ENCODE results near the gene RNF150.

The RNF150 gene

DNA sequence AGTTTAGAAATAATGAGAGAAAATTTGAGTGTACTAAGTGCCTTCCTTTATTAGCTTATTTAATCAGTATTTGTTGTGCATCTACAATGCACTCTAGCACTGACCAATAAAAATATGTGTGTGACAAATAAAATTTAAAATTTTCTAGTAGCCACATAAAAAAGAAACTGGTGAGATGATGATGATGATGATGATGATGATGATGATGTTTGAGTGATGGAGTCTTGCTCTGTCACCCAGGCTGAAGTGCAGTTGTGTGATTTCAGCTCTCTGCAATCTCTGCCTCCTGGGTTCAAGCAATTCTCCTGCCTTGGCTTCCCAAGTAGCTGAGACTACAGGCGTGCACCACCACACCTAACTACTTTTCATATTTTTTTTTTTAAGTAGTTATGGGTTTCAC is 110.2 kb downstream of the RNF150 start:
- no peak for DNase-seq (ENCODE audit: low read depth)

DNA sequence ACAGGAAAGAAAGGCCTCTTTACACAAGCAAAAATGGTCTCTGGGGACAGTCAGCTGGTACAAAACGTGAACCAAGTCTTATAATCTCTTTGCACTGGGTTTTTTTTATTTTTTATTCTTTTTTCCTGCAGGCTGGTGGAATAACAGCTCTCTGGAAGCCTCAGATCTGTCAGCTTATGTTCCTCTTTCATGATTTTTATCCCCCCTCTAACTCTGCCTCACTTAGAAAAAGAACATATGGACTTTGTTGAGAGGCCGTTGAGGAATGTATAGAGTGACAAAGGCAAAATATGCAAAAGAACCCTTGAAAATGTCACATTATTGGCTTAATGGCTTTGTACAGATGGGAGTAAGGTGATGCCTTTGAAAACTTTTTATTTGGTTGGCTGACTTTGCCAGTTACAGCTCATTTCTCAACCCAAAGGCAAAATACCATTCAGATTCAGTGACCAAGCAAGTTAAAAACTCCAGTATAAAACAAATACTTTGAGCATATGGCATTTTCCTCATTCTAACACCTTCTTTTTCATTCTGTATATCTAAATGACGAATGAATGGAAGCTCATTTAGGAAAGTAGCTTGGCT is 111.1 kb downstream of the RNF150 start:
- no peak for DNase-seq (ENCODE audit: low read depth)

DNA sequence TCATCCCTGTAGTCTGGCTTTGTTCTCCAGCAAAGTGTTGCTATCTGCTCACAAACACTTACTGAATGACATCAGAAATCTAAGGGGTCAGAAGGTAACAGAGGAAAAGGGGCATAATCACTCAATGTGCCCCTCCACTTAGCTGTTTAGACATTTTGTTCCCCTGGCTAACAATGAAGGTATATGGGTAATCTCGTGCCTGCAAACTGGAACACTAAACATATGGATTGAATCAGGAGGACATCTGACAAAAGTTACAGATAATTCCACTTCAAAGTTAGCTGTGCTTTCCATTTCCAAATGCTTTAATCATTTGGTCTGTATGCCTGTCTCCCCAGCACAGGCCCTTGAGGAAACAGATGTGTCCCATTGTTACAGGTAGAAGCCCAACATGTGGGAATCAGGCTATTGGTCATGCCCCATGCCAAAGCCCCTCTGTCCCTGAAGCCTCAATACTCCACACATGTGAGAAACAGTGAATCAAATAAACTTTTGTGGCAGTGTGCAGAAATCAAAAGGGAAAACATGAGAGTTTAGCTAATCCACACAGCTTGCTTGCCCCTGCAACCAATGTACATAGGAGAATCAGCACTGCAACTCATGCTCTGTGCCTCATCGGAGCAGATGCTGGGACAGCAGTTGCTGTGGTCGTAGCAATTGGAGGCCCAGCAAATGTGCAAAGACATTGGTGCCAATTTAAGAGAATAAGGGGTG is 111.7 kb downstream of the RNF150 start:
- no peak for DNase-seq (ENCODE audit: low read depth)

DNA sequence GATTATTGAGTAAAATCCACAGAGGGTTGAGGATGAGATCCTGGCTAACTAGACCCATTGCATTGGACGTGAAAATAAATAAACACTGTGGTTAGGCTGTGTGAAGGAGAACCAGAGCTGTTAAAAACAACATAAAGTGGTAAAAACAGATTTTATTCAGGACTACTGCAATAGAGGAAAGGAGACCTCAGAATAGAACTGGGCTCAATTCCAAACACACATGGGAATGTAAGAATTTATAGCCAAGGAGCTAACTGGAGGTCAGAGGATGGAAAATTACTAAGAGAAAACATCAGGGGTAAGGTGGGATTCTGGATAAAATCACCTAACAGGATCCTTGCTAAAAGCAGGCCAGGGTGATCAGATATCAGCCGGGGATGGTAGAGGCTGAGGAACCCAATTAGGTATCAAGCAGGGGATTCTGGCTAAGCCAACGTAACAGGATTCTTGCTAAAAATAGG is 112.4 kb downstream of the RNF150 start:
- no peak for DNase-seq (ENCODE audit: low read depth)

DNA sequence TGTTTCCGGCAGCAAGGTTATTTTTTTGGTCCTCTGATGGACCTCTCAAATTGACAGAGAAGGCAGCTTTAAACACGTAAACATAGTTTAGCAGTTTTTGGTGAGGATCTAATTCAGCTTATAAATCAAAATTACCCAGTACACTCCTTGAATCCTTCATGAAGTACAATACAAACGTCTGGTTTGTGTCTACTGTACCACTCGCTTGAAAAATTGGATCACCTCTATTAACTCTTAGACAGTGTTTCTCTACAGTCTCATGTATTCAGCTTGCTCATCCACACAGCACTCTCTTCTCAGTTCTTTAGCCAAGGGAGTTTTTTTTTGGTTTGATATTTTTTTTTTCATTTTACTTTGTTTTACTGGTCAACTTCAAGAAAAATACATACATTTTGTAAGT is 113.5 kb downstream of the RNF150 start:
- DNase-seq (ENCODE audit: low read depth): no peak

DNA sequence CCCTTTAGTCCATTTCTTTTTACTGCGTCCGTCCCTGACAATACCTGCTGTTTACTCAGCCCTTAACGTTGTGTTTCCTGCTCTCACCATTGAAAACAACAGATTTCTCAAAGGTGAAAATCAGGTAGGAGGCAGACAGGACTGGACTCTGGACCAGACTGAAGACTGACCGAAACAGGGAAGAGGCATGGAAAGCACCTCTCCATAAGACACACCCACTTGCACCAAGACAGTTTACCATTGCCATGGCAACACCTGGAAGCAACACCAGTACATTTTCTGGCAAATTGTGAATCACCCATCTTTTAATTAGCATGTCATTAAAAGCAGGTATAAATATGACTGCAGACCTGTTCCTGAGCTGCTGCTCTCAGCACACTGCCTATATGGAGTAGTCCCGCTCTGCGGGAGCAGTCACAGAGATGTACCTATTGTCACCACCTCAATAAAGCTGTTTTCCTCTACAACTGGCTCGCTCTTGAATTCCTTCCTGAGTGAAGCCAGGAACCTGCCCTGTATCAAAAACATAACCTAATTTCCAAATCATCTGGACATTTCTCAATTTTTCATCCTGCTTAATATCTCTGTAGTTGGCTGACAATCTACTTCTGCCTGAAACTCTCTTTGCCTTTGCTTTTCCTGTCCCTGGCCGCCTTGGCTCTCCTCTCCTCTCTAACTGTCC is 117.0 kb downstream of the RNF150 start:
- DNase-seq (ENCODE audit: low read depth): no peak

DNA sequence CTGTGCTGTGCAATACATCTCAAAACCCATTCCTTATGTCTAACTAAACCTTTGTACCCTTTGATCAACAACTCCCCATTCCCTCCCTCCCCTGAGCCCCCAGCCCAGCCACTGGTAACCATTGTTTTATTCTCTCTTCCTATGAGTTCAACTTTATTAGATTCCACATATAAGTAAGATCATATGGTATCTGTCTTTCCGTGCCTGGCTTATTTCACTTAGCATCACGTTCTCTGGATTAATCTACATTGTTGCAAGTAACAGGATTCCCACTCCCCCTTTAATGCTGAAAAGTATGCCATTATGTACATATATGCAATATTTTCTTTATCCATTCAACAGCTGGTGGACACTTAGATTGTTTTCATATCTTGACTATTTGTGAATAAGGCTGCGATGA is 119.4 kb downstream of the RNF150 start:
- DNase-seq (ENCODE audit: low read depth): no peak

DNA sequence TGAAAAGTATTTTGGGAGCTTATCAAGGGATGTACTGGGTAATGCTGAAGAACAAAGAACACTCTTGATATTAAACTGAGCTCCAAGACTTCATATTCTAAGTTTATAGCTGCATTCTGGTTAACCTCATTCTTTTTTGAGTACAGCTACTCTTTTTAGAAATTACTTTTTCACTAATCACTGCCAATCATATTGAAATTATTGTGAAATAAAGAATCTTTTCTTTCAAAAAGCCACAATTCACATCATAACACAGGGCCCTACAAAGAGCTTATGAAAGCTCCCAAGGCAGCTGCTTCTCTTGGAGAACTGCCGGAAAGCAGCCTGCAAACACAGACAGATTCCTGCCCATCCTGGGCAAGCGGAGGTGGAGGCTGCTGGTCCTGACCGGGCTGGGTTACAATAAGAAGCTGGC is 121.4 kb downstream of the RNF150 start:
- DNase-seq (ENCODE audit: low read depth): no peak

DNA sequence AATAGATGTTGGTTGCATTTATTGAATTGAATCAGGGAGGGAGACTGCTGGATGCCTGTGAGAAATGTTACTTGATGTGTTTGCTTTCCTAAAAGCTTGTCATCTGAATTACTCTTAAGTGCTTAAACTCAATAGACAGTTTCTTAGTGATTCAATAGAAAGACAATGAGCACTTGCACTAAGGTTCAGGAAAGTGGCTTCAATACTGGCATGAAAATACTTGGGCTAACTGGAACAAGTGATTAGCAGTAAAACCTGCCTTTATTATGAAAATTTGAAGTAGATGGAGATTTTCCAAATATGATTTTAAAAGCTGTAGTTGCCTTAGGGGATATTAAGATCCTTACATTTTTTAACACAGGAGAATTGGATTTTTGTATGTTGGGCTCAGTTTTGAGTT is 123.3 kb downstream of the RNF150 start:
- DNase-seq (ENCODE audit: low read depth): no peak

DNA sequence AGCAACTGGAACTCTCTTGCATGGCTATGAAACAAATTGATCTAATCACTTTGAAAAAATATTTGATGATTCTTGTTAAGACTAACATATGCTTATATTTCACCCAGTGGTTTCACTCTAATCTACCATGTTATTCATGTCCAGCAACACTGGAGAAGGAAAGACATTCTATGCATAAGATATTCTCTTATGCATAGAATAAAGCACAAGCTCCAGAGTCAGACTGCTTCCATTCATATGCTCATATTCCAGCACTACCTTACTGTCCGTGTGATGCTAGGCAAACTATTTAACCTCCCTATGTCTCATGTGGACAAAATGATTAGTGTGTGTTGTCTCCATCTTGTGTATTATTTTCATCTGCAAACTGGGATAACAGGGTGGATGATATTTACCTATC is 124.1 kb downstream of the RNF150 start:
- DNase-seq (ENCODE audit: low read depth): no peak

DNA sequence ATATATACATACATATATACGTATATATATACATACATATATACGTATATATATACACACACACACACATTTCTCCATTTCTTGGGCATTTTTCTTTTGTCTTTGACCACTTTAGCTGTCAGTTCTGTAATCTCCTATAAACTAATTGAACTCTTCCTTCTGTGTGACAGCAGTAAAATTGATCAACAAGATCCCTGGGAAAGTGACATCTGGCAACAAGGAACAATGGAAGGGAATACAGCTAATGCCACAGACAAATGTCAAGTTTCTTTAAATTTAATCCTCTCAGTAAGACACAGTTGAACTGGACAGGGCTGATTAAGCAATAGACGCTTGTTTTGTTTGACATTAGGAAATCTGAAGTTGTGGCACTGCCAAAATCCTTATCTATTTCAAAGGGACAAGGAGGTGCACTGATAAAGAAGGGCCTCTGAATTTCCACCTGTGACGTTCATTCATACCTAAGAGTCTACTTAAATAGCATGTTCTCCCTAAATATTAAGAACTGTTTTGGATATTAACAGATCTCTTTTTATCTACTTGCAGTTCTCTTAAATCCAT is 126.9 kb downstream of the RNF150 start:
- DNase-seq (ENCODE audit: low read depth): no peak

DNA sequence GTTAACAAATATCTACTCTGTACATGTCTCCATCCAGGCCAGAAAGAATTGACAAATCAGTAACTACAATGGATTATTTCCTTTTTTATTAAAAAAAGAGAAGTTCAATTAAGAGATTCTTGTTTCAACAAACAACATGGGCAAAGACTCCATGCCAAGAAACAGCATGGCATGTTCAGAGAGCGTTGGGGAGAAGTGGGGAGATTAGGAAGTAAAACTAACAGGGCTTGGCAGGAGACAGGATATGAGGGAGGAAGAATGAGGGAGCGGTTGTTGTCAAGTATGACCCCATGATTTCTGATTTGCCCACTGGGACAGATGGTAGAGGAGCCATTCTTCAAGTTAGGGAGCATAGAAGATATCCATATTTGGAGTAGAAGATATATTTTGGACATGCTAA is 128.4 kb downstream of the RNF150 start:
- no peak for DNase-seq (ENCODE audit: low read depth)

DNA sequence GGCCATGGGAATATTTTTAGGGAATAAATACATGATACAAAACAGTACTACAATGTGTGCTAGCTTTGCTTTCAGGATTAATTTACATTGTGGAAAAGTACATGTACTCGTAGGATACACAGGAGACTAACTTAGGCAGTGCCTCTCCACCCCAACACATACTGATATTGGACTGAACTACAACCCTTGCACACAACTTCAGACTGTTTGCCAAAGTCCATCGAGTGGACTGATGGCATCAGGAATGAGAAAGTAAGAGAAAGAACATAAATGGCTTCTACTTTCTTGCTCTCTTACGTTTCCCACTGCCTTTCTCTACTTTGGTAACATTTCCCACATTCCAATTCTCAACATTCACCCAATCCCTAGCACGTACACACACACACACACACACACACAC is 130.1 kb downstream of the RNF150 start:
- no peak for DNase-seq (ENCODE audit: low read depth)

DNA sequence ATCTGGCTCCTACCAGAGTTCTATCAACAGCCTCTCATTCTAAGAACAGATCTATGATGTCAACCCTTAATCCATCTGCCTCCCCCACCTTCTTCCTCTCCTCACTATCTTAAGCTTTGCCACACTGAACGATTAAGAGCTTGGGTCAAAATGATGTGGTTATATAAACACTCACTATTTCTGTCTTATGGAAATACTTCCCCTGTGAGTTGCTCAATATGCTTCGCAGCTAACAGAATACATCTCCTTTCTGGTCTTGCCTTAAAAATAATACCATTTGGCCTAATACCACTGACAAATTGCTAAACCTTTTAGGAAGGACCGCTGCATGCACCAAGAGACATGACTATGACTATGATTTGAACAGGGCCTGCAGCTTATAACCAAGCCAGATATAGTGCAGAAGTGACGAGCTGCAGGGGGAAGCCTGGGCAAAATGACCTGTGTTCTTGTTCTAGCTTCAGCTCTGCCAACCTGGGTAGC is 130.9 kb downstream of the RNF150 start:
- DNase-seq (ENCODE audit: low read depth): no peak

DNA sequence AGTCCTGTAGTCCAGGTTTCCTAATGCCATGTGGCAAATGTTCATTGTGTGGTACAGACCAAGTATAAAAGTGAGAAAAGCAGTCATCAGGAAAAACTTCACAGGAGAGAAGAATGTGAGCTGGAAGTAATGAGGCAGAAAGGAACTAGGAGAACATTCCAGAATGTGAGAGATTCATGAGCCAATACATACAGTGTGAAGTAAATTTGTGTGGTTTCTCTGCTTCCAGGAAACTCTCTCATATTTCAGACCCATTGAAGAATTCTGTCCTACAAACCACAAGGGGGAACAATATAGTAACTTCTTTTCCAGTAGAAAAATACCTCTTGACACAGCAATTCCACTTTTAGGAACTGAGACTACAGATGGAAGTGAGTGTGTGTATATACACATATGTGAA is 136.5 kb downstream of the RNF150 start:
- no peak for DNase-seq (ENCODE audit: low read depth)

DNA sequence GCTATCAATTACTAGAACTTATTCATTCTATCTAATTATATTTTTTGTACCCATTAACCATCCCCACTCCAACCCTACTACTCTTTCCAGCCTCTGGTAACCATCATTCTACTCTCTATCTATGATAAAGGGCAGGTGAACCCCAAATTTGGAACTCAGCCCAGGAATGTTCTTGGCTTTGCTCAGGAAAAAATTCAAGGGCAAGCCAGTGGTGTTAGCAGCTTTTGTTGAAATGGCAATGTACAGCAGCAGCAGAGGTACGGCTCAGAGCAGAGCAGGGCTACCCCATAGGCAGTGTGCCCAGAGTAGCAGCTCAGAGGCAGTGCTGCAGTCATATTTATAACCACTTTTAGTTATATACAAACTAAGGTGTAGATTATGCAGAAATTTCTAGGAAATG is 138.2 kb downstream of the RNF150 start:
- DNase-seq (ENCODE audit: low read depth): no peak

DNA sequence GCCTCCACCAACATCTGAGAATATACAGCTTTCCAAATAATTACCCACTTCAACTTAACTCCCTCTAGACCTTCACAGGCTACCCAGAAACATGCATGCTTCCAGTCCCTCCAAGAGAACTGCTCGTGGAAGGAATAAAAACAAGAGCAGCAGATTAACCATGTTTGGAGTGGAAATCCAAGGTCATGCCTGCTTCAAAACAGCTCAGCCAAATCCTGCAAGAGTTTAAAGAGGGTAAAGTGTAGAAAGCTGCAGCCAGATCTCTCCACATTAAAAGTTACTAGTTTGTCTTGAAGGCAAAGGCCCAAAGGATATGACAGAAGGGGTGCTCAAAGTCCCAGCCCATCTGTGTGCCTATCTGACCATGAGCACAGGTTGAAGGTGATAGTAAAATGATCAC is 139.3 kb downstream of the RNF150 start:
- no peak for DNase-seq (ENCODE audit: low read depth)

DNA sequence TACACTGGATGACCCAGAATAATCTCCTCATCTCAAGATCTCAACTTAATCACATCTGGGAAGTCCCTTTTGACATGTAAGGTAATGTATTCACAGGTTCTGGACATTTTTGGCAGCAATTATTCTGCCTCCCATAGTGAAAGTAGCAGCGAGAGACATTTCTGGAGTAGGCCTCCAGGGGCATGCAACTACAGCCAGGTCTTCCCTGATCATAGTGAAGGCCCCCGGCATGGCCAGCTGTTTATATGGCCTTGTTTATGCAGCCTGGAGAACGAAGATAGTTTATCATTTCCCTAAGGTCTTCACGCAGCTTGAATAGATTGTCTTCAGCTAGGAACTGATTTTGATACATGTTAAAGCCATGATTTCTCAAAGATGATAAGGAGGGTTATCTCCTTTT is 139.9 kb downstream of the RNF150 start:
- DNase-seq (ENCODE audit: low read depth): no peak

DNA sequence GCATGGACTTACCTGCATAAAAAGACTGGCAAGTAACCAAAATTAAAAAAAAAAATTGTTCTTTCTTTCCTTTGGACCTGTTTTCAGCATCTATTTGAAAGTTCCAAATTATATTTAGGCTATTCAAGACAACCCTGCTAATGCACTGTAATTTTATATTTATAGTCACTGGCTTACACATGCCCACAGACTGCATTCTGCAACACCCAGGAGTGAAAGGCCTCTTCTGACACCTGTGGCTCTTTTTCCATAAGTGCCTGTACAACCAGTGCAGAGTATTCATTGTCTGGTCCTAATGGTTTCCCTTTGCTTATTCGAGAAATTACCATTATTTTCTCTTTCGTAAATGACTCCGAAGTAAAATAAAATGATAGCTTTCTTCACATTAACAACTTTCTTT is 143.3 kb downstream of the RNF150 start:
- no peak for DNase-seq (ENCODE audit: low read depth)

DNA sequence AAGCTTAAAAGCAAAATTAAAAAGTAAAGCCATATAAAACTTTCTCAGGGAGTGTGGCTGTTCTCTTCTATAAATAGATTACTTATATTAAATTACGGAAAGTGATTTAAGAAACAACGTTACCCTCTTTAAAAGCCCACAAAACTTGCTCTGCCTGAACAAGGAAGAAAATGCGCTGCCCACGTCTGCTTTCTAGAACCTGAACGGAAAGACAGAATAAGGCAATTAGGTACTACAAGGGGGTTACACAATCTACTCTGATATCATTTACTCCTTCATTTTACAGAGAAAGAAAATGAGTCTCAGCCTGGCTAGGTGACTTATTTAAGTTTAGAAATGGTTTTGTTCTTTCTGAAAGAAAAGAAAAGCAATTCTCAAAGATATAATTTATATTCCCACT is 147.2 kb downstream of the RNF150 start:
- no peak for DNase-seq (ENCODE audit: low read depth)

DNA sequence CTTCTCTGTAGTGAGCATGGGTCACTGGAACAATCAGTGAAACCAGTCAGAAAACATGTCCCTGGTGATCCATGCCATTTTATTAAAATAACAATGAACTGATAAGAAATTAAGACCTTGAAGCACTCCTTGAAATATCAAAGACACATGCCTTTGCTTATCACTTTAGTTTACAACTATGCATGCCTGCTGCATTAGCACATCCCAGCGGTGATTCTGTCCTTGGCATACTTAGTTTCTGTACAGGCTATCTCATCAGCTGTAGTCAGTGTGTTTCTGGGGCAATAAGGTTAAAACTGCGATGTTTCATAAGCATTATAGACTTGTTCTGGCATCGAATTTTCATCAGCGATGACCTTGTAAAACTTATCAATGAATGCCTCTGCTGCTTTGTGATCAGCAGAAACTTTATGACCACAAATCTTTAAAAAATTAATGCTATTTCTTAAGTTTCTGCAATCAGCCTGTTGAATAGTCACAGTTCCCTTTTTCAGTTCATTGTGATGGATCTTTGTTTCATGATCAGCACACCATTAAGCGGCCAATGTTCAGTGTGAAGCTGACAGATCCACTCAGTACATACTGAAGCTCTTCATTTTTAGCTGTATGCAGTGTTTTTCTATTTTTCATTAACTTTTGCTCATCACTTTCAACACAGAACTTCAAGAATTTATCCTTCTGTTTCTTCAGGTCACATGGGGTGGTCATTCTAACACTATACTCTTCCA is 150.5 kb downstream of the RNF150 start:
- DNase-seq (ENCODE audit: low read depth): no peak

DNA sequence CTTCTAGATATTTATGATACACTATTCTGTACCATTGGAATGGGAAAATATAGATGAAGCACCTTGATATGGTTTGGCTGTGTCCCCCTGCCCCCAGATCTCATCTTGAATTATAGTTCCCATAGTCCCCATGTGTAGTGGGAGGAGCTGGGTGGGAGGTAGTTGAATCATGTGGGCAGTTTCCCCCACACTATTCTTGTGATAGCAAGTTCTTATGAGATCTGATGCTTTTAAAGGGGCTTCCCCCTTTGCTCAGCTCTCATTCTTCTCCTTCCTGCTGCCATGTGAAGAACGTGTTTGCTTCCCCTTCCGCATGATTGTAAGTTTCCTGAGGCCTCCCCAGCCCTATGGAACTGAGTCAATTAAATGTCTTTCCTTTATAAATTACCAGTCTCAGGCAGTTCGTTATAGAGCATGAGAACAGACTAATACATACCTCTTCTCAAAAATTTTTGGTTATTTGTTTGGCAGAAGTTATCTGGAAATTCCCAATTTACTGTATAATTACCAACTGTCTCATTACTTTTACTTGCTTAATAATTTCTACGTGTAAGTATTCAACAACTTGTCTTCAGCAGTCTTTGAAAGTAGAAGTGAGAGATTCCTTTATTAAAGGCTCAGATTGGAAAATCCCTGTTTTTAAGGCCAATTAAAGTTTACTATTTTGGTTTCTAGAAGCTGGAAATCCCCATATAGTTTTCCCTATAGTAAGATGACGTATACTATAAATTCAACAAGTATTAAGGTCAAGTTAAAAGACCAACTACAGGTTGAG is 152.7 kb downstream of the RNF150 start:
- no peak for DNase-seq (ENCODE audit: low read depth)
